Measurements from ENCODE around the gene CLTCL1. TPM values are rescaled to one million over a fixed set of nuclear protein-coding genes. Genes with fewer than 3 reads are reported as not detected.
A peak's percentile ranks its signal among the peaks of the same experiment; 100 is the strongest.

CLTCL1 gene
- total and polyA plus RNA-seq, 2 experiments from 2014 or later = 6.6 to 15.1 TPM

DNA sequence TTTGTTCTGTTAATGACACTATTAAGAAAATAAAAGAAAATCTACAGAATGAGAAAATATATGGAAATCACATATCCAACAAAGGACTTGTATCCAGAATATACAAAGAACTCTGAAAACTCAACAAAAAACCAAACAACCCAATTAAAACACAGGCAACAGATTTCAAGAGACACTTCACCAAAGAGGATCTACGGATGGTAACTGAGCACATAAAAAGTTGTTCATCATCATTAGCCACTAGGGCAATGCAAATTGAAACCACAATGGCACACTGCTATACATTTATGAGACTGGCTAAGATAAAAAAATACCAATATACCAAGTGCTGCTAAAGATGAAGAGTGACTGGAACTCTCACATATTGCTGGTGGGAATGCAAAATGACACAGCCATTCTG lies 78.5 kb downstream of the CLTCL1 start:
- Mint-ChIP-seq H3K9me3 (no peaks in the 10 kb centered on the region), H3K4me1 (peaks cover 46% of the 10 kb centered on the region), H3K36me3 (ENCODE audit: low read depth) (peaks cover 25% of the 10 kb centered on the region), H3K4me3 (peak overlapping the region; percentile 47), H3K27ac (peak overlapping the region; percentile 20; the same call in 1 of the 2 replicates), H3K27me3 (ENCODE audit: insufficient read depth, low read depth, poor library complexity) (peaks cover 2% of the 10 kb centered on the region)
- Histone ChIP-seq H3K4me2 (no peak overlapping the region), H3K4me1 (ENCODE audit: insufficient read depth) (peaks cover 23% of the 10 kb centered on the region), H3K79me2 (replicated peaks; ENCODE audit: insufficient read depth) (no peaks in the 10 kb centered on the region), H4K20me1 (replicated peaks; ENCODE audit: insufficient read depth) (0 out of 2 replicates have a peak, but pooled peaks cover 3% of the 10 kb centered on the region), H2AFZ (no peak overlapping the region), H3K9me2 (ENCODE audit: insufficient read depth) (no peaks in the 10 kb centered on the region), H3K27ac (ENCODE audit: low read depth) (no peak overlapping the region), H3K27me3 (ENCODE audit: insufficient read depth) (no peaks in the 10 kb centered on the region), H3K36me3 (ENCODE audit: insufficient read depth) (no peaks in the 10 kb centered on the region), H3K4me3 (no peak overlapping the region), H3F3A (replicated peaks; ENCODE audit: low read depth) (no peaks in the 10 kb centered on the region)
- ATAC-seq (no peak), DNase-seq (ENCODE audit: low spot score) (no peak)
- no peak for TF ChIP-seq STAT1 (IDR thresholded peaks at IDR 0.05; ENCODE audit: unreplicated experiment)
- TF ChIP-seq, protein P1, sequence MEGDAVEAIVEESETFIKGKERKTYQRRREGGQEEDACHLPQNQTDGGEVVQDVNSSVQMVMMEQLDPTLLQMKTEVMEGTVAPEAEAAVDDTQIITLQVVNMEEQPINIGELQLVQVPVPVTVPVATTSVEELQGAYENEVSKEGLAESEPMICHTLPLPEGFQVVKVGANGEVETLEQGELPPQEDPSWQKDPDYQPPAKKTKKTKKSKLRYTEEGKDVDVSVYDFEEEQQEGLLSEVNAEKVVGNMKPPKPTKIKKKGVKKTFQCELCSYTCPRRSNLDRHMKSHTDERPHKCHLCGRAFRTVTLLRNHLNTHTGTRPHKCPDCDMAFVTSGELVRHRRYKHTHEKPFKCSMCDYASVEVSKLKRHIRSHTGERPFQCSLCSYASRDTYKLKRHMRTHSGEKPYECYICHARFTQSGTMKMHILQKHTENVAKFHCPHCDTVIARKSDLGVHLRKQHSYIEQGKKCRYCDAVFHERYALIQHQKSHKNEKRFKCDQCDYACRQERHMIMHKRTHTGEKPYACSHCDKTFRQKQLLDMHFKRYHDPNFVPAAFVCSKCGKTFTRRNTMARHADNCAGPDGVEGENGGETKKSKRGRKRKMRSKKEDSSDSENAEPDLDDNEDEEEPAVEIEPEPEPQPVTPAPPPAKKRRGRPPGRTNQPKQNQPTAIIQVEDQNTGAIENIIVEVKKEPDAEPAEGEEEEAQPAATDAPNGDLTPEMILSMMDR (conservative IDR thresholded peaks at IDR 0.05; ENCODE audit: low read depth in 2 of 2) = no peak
- TF ChIP-seq, protein P2, sequence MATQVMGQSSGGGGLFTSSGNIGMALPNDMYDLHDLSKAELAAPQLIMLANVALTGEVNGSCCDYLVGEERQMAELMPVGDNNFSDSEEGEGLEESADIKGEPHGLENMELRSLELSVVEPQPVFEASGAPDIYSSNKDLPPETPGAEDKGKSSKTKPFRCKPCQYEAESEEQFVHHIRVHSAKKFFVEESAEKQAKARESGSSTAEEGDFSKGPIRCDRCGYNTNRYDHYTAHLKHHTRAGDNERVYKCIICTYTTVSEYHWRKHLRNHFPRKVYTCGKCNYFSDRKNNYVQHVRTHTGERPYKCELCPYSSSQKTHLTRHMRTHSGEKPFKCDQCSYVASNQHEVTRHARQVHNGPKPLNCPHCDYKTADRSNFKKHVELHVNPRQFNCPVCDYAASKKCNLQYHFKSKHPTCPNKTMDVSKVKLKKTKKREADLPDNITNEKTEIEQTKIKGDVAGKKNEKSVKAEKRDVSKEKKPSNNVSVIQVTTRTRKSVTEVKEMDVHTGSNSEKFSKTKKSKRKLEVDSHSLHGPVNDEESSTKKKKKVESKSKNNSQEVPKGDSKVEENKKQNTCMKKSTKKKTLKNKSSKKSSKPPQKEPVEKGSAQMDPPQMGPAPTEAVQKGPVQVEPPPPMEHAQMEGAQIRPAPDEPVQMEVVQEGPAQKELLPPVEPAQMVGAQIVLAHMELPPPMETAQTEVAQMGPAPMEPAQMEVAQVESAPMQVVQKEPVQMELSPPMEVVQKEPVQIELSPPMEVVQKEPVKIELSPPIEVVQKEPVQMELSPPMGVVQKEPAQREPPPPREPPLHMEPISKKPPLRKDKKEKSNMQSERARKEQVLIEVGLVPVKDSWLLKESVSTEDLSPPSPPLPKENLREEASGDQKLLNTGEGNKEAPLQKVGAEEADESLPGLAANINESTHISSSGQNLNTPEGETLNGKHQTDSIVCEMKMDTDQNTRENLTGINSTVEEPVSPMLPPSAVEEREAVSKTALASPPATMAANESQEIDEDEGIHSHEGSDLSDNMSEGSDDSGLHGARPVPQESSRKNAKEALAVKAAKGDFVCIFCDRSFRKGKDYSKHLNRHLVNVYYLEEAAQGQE (IDR thresholded peaks at IDR 0.05; ENCODE audit: unreplicated experiment) = no peak
- TF ChIP-seq, protein P3, sequence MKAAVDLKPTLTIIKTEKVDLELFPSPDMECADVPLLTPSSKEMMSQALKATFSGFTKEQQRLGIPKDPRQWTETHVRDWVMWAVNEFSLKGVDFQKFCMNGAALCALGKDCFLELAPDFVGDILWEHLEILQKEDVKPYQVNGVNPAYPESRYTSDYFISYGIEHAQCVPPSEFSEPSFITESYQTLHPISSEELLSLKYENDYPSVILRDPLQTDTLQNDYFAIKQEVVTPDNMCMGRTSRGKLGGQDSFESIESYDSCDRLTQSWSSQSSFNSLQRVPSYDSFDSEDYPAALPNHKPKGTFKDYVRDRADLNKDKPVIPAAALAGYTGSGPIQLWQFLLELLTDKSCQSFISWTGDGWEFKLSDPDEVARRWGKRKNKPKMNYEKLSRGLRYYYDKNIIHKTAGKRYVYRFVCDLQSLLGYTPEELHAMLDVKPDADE (IDR thresholded peaks at IDR 0.05) = no peak
- TF ChIP-seq EZH2phosphoT487 (IDR thresholded peaks at IDR 0.05; ENCODE audit: unreplicated experiment) = no peak
- no peak for TF ChIP-seq ZNF331 (CRISPR knock-in tag; IDR thresholded peaks at IDR 0.05; ENCODE audit: low read depth)
- TF ChIP-seq CREB1 (CRISPR knock-in tag; IDR thresholded peaks at IDR 0.05; ENCODE audit: low read depth) = no peak

DNA sequence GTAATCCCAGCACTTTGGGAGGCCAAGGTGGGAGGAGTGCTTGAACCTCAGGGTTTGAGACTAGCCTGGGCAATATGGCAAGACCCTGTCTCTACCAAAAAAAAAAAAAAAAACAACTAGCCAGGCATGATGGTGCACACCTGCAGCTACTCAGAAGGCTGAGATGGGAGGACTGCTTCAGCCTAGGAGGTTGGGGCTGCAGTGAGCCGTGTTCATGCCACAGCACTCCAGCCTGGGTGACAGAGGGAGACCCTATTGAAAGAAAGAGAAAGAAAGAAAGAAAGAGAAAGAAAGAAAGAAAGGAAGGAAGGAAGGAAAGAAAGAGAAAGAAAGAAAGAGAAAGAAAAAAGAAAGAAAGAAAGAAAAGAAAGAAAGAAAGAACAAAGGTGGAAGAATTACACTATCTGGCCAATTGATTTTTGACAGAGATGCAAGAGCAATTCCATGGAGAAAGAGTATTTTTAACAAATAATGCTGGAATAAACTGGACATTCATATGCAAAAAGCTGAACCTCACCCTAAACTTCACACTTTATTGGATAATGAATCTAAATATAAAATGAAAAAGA lies 79.1 kb downstream of the CLTCL1 start:
- Mint-ChIP-seq H3K4me3 (no peak overlapping the region), H3K27ac (0 out of 2 replicates have a peak overlapping the region, but pooled peaks have one; percentile 22), H3K4me1 (peaks cover 48% of the 10 kb centered on the region), H3K27me3 (ENCODE audit: insufficient read depth, low read depth, poor library complexity) (peaks cover 2% of the 10 kb centered on the region), H3K36me3 (ENCODE audit: low read depth) (peaks cover 27% of the 10 kb centered on the region), H3K9me3 (no peaks in the 10 kb centered on the region)
- 0 out of 2 replicates have a peak, but pooled peaks cover 3% of the 10 kb centered on the region for H4K20me1 ChIP-seq (replicated peaks; ENCODE audit: insufficient read depth)
- H3F3A ChIP-seq (replicated peaks; ENCODE audit: low read depth) = no peaks in the 10 kb centered on the region
- H3K4me2 ChIP-seq = no peak overlapping the region
- ATAC-seq (no peak), DNase-seq (ENCODE audit: low spot score) (no peak)
- no peaks in the 10 kb centered on the region for H3K36me3 ChIP-seq (ENCODE audit: insufficient read depth)
- no peak overlapping the region for H3K27ac ChIP-seq (ENCODE audit: low read depth)
- H3K4me3 ChIP-seq = no peak overlapping the region
- no peaks in the 10 kb centered on the region for H3K9me2 ChIP-seq (ENCODE audit: insufficient read depth)
- no peak overlapping the region for H2AFZ ChIP-seq
- TF ChIP-seq ZNF114 (CRISPR knock-in tag; IDR thresholded peaks at IDR 0.05) = no peak
- H3K27me3 ChIP-seq (ENCODE audit: insufficient read depth) = no peaks in the 10 kb centered on the region
- peaks cover 18% of the 10 kb centered on the region for H3K4me1 ChIP-seq (ENCODE audit: insufficient read depth)
- H3K79me2 ChIP-seq (replicated peaks; ENCODE audit: insufficient read depth) = no peaks in the 10 kb centered on the region

Data from GM23338 (cell line).